T1000 (cell line): Measurements from ENCODE around the gene MCF2L2.
"Not testable (repeated sequence)": the region's sequence is repeated elsewhere in the genome, so short reads cannot be mapped to it uniquely, and the experiment has no call there.

Source experiments
- DNase-seq: peaks from one replicate; lab custom pipeline; 2025; ENCODE audit warnings: mixed read lengths; lab: John Stamatoyannopoulos, UW

Gene MCF2L2

DNA sequence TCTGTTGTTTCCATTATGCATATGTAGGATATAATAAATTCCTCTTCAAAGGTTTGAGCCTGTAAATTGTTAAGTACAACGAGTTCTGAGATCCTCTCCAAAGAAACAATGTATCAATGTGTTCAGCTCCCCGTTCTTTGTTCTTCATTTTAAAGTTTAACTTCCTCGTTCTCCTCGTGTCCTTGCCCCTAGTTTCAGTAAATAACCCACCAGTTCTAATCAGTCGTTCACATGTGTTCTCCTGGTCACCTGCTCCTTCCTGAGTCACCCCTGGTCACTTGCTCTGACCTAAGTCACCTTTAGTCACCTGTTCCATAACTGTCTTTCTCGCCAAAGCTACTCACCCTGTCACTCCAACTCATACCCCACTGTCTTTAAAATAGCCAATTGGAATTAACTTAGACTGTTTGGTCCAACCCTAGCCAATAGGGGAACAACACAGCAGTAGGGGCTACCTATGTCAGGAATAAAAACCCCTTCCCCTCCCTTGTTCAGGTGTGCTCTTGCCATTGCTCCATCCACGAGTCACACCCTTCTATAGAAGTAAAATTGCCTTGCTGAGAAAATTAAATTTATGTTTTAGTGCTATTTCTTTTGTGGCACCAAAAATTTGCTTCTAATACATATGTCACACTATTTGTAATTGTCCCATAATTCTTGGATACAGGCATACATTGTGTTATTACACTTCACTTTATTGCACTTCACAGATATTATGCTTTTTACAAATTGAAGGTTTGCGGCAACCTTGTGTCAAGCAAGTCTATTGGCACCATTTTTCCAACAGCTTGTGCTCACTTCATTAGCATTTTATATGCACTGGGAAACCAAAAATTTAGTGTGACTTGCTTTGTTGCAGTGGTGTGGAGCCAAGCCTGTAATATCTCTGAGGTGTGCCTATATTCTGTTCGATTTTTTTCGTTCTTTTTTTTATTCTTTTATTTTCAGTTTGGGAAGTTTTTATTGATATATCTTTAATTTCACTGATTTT lies 15.3 kb upstream of the MCF2L2 start:
- DNase-seq = no peak

DNA sequence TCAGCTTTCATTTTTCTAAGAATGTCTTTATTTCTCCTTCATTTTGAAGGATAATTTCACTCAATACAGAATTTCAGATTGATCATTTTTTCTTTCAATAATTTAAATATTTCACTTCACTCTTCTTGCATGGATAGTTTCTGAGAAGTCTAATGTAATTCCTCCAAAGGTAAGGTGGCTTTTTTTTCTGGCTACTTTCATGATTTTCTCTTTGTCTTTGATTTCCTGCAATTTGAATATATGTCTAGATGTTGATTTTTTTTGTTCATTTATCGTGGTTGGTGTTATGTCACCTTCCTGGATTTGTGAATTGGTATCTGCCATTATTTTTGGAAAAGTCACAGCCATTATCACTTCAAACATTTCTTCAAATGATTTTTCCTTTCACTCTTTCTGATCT lies 14.6 kb upstream of the MCF2L2 start:
- no peak for DNase-seq

DNA sequence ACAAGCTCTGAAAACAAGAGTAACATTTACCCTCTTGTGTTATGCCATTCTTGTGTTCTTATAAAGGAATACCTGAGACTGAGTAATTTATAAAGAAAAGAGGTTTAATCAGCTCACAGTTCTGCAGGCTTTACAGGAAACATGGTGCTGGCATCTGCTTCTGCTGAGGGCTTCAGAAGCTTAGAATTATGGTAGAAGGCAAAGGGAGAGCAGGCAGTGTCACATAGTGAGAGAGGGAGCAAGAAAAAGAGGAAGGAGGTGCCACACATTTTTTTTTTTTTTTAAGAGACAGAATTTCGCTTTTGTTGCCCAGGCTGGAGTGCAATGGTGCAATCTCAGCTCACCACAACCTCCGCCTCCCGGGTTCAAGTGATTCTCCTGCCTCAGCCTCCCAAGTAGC lies 12.1 kb upstream of the MCF2L2 start:
- not testable (repeated sequence) for DNase-seq

DNA sequence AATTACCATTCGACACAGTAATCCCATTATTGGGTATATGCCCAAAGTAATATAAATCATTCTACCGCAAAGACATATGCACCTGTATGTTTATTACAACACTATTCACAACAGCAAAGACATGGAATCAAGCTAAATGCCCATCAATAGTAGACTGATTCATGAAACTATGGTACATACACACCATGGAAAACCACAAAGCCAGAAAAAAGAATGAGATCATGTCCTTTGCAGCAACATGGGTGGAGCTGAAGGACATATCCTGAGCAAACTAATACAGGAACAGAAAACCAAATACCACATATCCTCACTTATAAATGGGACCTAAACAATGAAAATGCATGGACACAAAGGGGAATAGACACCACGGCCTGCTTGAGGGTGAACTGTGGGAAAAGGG lies 11.1 kb upstream of the MCF2L2 start:
- no peak for DNase-seq

DNA sequence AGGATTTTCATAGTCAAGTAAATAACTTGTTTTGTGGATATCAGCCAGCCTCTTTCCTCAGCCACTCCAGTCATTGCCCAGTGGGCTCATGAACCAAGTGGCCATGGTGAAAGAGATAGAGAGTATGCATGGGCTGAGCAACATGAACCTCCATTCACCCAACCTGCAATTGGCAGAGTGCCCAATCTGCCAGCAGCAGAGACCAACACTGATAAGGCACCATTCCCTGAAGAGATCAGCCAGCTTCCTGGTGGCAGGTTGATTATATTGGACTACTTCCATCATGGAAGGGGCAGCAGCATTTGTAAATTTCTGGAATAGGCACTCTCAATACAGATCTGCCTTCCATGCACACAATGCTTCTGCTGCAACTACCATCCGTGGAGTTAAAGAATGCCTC lies 10.3 kb upstream of the MCF2L2 start:
- DNase-seq = no peak

DNA sequence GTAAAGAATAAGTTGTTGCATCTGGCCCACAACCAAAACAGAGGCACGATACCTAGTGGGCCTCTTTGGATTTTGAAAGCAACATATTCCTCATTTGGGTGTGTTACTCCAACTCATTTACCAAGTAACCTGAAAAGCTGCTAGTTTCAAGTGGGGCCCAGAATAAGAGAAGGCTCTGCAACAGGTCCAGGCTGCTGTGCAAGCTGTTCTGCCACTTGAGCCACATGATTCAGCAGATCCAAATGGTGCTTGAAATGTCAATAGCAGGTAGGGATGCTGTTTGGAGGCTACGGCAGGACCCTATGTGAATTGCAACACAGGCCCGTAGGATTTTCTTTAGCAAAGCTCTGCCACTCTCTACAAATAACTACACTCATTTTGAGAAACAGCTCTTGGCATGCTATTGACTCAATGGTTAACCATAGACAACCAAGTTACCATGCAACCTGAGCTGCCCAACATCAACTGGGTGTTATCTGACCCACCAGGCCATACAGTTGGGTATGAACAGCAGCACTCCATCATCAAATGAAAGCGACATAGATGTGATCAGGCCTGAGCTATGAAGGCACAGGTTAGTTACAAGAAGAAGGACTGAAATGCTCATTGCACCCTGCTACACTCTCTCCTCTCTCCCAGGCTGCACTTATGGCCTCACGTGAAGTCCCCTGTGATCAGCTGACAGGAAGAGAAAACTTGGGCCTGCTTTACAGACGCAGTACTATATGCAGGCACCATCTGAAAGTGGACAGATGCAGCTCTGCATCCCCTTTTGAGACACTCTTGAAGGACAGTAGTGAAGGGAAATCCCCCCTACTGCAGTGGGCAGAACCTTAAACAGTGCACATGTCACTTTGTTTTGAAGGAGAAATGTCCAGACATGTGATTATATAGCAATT lies 9.5 kb upstream of the MCF2L2 start:
- DNase-seq = no peak

DNA sequence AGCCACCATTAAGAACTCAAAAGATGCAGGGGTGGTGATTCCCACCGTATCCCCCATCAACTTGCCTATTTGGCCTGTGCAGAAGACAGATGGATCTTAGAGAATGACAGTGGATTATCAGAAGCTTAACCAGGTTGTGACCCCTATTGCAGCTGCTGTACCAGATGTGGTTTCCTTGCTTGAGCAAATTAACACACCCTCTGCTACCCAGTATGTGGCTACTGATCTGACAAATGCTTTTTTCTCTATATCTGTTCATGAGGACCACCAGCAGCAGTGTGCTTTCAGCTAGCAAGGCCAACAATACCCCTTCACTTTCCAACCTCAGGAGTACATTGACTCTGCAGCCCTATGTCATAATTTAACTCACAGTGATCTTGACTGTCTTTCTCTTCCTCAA lies 8.6 kb upstream of the MCF2L2 start:
- DNase-seq = no peak

DNA sequence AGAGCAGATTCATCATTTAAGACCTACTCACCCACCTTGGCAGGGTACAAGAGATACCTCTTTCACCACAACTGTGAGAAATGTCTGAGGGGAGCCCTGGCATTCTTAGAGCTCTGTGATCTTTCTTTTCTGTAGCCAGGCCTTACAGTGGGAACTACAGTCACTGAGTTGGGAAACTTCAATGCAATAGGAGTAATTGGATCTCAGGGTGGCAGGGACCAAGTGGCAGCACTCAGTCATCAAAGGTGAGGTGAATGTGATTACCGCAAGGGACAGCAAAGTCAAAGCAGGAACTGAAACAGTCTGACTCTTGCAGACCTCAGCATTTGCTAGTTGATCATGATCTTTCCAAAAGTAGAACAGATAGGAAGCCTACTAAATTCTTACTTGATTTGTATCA lies 7.2 kb upstream of the MCF2L2 start:
- DNase-seq = no peak

DNA sequence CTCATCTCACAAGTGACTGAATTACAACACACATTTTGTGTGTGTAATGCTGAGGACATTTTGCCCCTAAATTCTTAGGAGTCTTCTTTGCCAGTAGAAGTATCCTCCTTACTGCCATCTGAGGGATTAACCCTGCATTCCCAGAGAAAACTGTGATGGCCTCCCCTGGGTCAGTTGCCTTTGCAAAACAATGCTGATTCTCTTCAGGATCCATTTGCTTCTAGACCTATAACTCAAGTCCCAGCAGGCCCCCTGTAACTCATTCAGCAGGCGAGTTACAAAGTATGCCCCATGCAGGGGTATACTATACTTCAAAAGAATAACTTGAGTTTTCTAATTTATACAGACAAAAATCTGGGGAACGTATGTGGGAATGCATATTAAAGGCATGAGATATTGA lies 6.6 kb upstream of the MCF2L2 start:
- no peak for DNase-seq

DNA sequence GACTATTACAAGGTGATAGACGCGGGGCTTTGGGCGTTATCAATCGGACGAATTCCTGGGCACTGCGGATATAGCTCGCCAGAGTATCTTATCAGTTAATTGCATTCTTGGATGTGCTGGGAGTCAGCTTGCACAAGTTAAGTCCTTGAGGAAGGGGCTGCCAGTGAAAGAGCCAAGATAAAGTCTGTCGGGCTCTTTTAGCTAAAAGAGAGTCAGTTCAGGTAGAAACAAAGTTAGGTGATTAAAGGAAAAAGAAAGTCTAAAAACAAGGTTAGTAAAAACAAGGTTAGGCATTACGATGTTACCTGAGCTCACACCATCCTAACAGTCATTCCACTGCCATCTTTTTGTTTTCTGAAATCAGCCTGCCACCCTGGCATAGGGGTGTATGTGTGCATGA lies 6.1 kb upstream of the MCF2L2 start:
- no peak for DNase-seq

DNA sequence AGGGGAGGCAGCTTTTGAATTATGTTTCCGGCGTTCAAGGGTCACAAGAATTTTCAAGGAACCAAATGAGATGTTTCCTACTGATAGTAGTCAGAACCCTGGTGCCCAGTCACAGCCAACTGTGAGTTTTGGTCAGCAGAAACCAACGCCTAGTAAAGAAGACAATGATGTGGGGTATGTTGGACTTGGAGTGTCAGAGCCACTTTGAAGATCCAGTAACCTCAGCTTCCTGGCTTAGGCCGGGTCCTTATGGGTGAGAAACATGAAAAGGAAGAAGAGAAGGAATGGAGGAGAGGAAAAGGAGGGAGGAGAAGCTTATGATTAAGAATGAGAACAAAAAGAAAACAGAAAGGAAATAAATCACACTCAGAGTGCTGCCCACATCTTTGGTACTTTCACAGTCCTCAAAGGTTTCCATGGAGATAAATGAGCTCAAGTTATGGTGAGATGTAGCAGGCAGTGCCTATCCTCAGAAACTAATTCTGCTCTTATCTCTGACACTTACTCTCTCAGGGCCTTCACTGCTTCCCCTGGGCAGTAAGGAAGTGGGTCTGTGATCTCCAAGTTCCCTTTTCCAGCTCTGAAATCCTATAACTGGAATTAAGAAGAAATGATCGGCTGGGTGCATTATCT lies 2.0 kb upstream of the MCF2L2 start:
- no peak for DNase-seq

DNA sequence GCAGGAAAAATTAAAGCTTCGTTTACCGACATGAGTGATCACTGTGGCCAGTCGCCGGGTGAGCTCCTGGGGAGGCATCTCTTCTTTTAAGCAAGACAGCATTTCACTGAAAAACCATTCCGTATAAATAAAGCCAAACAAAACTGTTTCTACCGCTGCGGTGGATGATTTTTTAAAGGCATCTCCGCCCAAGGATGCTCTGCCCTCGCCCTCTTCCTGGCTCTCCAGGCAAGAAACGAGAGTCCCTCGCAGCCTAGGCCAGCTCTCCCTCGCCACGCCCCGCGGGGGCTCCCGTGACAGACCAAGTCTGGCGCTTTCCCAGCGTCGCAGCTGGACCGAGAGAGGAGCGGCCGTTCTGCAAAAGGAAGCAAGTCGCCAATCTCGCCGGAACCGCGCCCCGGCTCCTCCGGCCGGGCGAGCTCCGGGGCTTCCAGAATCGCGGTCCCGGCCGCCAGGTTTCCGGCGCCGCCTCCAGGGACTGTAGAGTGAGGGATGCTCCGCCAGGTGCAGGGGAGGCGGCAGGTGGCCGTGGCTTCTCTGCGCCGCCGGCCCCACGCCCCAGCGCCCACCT lies 458 bp downstream of the MCF2L2 start:
- DNase-seq = no peak

DNA sequence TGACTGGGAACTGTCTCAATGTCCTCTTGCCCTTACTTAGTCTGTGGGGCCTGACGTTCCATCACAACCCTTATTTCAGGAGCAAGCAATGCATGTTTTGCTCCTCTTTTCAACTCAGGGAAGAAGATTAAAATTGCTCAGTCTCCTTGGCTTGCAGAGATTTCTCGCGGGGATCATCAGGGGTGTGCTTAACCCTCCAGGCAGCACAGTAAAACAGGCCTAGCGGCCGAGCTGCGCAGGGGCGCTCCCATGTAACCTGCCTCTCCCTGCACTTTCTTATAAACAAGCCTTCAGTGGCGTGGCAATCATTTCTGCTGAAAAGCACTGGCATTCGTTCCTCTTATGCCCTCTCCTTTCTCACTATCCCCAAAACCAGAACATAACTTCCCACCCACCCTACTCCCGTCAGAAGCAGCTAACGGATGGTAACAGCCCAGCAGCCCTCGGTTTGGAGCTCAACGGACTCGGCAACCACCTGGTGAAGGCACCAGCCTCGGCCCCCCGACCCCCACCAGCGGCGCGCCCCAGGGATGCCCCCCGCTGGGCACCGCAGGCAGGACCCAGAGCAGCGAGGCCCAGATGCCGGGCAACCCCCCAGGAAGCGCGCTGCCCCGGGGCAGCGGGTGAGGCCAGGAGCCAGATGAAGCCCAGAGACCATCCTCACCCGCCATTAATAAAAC lies 1.1 kb downstream of the MCF2L2 start:
- no peak for DNase-seq

DNA sequence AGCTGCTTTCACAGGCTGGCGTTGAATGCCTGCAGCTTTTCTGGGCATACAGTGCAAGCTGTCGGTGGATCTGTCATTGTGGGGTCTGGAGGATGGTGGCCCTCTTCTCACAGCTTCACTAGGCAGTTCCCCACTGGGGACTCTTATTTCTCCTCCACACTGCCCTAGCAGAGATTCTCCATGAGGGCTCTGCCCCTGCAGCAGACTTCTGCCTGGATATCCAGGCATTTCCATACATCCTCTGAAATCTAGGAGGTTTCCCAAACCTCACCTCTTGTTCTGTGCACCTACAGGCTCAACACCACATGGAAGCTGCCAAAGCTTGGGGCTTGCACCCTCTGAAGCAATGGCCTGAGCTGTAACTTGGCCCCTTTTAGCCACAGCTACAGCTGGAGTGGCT lies 9.6 kb downstream of the MCF2L2 start:
- not testable (repeated sequence) for DNase-seq

DNA sequence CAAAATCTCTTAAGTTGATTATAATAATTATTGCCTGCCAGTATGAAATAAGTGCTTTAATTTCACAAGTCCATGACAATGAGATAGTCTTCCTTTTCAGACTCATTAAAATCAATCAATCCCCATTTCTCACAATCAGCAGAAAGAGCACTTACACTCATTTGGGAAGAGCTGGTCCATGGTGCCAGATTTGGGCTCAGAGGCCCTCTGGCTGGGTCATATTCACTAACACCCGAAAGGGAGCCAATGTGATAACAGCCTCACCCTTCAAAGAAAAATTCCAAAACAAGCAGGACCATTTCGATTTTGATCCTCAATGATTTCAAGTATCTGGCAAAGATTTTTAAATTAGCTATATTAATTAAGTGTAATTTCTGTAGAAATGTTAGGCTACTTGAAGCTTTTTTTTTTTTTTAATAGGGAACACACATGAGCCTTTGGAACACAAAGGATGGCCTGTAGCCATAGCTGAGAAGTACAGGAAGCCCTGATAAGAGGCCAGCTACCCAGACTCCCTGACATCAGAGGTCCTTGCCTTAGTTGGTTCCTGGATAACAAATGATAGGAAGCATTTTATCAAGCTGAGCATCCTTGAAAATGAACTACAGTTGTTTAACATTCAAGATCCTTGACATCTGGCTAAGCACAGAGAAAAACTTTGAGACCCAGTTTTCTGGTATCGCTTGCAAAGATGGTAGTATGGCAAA lies 17.1 kb downstream of the MCF2L2 start:
- no peak for DNase-seq

DNA sequence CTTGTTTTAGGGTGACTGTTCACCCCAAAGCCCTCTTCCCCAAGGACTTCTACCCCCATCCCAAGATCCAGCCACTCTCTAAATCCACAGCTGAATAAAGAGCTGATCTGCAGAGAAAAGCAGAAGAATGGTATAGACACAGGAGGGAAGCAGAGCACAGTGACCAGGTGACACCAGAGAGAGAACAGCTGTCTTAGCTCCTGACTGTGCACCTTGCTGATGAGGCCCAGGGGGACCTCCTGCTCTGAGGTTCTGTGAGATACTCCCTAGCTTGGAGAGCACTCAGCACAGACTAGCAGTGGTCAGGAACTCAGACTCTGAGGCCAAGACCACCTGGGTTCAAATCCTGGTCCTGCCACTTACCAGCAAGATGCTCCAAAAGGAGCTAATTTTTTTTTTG lies 17.7 kb downstream of the MCF2L2 start:
- no peak for DNase-seq

DNA sequence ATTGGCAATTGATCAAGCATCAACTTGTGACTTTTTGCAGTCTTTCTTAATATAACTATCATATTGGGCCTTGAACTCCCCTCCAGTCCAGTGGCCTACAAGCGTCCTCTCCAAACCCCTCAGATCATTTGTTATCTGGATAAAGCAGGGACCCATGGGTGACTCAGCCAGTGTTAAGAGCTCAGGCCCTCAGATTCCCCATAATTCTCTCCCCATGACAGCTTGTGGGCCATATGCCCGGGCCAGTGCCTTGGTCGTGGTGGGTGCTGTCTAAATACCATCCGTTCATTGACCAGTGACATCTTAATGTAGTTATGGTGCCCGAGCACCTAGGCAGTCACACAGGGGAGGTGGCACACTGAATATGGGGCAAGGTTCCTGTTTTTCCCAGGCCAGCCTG lies 18.1 kb downstream of the MCF2L2 start:
- DNase-seq = no peak

DNA sequence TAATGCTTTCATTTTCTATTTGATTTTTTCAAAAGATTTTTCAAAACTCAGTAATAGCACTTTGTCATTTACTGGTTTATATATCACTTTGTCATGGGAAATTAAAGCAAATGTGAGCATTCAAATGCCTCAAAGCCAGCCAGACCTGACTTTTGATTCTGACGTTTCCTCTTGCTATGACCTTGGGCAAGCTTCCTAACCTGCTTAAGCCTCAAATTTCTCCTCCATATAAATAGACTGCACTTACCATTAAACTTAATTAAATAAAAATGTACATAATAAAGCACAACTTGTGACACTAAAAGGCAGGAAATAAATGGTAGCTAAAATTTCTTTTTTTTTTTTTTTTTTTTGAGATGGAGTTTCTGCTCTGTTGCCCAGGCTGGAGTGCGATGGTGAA lies 19.2 kb downstream of the MCF2L2 start:
- no peak for DNase-seq

DNA sequence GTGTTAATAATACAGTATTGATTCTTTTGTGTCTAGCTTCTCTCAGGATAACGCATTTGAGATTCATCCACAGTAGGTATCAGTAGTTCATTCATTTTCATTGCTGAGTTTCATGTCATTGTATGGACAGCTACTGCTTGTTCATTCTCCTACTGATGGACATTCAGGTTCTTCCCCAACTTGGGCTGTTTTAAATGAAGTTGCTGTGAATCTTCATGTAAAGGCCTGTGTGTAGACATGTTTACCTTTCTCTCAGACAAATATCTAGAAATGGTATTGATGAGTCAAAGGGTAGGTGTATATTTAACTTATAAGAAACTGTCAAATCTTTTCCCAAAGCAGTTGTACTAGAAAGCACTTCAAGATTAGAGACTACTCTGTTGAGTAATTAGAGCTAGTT lies 26.7 kb downstream of the MCF2L2 start:
- DNase-seq = no peak

DNA sequence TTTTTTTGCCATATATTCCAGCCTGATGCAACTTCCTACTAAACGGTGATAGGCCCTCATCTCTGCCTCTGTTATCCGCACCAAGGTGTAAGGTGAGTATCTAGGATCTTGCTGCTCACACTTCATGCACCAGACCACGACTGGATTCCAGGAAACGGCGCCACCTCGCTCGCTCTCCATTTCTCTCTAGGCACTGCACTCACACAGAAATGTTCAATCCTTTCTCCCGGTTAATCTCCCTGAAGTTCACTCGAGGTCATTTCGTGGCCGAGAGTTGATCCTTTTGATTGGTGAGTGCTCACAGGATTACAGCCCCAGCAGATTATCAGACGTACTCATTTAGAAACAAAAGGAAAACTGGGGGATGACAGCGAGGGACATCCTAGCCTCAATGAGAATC lies 28.1 kb downstream of the MCF2L2 start:
- DNase-seq = no peak
